Measurements from ENCODE around the gene PRICKLE4. TPM values are rescaled to one million over a fixed set of nuclear protein-coding genes. Genes with fewer than 3 reads are reported as not detected.

The PRICKLE4 gene
- total RNA-seq, 1 experiment from 2014 or later: 1.5 TPM

GRCh38 chr6:41787219-41787917 lies 6.8 kb downstream of the PRICKLE4 start, which contains the start of gene TOMM6 (continued):
- peak; percentile 6; the same call in 1 of the 2 replicates for TF ChIP-seq ZNF232 (CRISPR knock-in tag; IDR thresholded peaks at IDR 0.05)

- peaks cover 29% of the 10 kb centered on the region for H3K36me3 Mint-ChIP-seq
- no peak for ATAC-seq
- H3K4me3 Mint-ChIP-seq: peak overlapping the region; percentile 96
- H3K27ac Mint-ChIP-seq: no peak overlapping the region
- POLR2A ChIA-PET: no interaction called here
- DNase-seq (ENCODE audit: low spot score): no peak
- CTCF ChIA-PET: no interaction called here
- H3K4me1 Mint-ChIP-seq: peaks cover 20% of the 10 kb centered on the region
- H3K9me3 Mint-ChIP-seq: no peaks in the 10 kb centered on the region
- TF ChIP-seq ELF4 (CRISPR knock-in tag; IDR thresholded peaks at IDR 0.05; ENCODE audit: low read depth): no peak
- H3K27me3 Mint-ChIP-seq (ENCODE audit: low read depth): peaks cover 18% of the 10 kb centered on the region
These were observed 8.8 kb downstream of the PRICKLE4 start for GRCh38 chr6:41789390-41789724.

- no peaks in the 10 kb centered on the region for H3K9me3 Mint-ChIP-seq
- TF ChIP-seq KAT7 (CRISPR knock-in tag; IDR thresholded peaks at IDR 0.05; ENCODE audit: borderline replicate concordance): no peak
- TF ChIP-seq FOXP4 (CRISPR knock-in tag; IDR thresholded peaks at IDR 0.05): no peak
- no peak for TF ChIP-seq STAT6 (CRISPR knock-in tag; conservative IDR thresholded peaks at IDR 0.05; ENCODE audit: low read depth)
- no peak for TF ChIP-seq FOXP1 (CRISPR knock-in tag; IDR thresholded peaks at IDR 0.05; ENCODE audit: borderline replicate concordance)
- TF ChIP-seq JUN (CRISPR knock-in tag; IDR thresholded peaks at IDR 0.05): no peak
- no peak for TF ChIP-seq USF1 (CRISPR knock-in tag; IDR thresholded peaks at IDR 0.05)
- TF ChIP-seq OVOL2 (CRISPR knock-in tag; IDR thresholded peaks at IDR 0.05; ENCODE audit: borderline replicate concordance): no peak
- TF ChIP-seq ZNF423 (CRISPR knock-in tag; IDR thresholded peaks at IDR 0.05): no peak
- no peak for TF ChIP-seq E2F4 (CRISPR knock-in tag; IDR thresholded peaks at IDR 0.05; ENCODE audit: borderline replicate concordance, low read depth)
- TF ChIP-seq IRF2 (CRISPR knock-in tag; IDR thresholded peaks at IDR 0.05; ENCODE audit: borderline replicate concordance, low read depth): no peak
- TF ChIP-seq GRHL2 (CRISPR knock-in tag; IDR thresholded peaks at IDR 0.05; ENCODE audit: insufficient replicate concordance, severe bottlenecking): no peak
- TF ChIP-seq CTCF (IDR thresholded peaks at IDR 0.05): no peak
- no peak for TF ChIP-seq NFE2L1 (CRISPR knock-in tag; IDR thresholded peaks at IDR 0.05)
- TF ChIP-seq ZNF671 (CRISPR knock-in tag; IDR thresholded peaks at IDR 0.05): no peak
- TF ChIP-seq ZNF263 (CRISPR knock-in tag; IDR thresholded peaks at IDR 0.05; ENCODE audit: low read depth): no peak
- TF ChIP-seq TEAD4 (CRISPR knock-in tag; IDR thresholded peaks at IDR 0.05): no peak
- ChIA-PET POLR2A (interaction anchor here (0.6 kb wide), 1 partner anchor 58 kb away, joined by 3 read pairs; no protein-coding TSS in a partner anchor), CTCF (no interaction called here)
- ATAC-seq (no peak), DNase-seq (ENCODE audit: low spot score) (no peak)
- H3K27me3 Mint-ChIP-seq (ENCODE audit: low read depth): peaks cover 11% of the 10 kb centered on the region
- H3K4me1 Mint-ChIP-seq: peaks cover 13% of the 10 kb centered on the region
- peak overlapping the region; percentile 96; the same call in 1 of the 2 replicates for H3K4me3 Mint-ChIP-seq
- H3K27ac Mint-ChIP-seq: no peak overlapping the region
- H3K36me3 Mint-ChIP-seq: peaks cover 31% of the 10 kb centered on the region
These were observed 9.5 kb downstream of the PRICKLE4 start for GRCh38 chr6:41790045-41790444.
